KBM-7 (cell line): ENCODE results near the gene SEM1.
"Not testable (repeated sequence)": the region's sequence is repeated elsewhere in the genome, so short reads cannot be mapped to it uniquely, and the experiment has no call there.

Source experiments
- DNase-seq: peaks from one replicate; pipeline ENCODE4 v3.0.0-alpha.2; 2015
- in situ Hi-C: fragments of 300-500 bp; cut with MboI; formaldehyde crosslinking; loops from 2 replicates; pipeline ENCODE4 v1.14.3; 2020; ENCODE audit warnings: low sequenced_read_pairs, low pct_unique_long_range_greater_than_20kb, mixed read lengths

Gene SEM1

GRCh38 chr7:96669812-96670211, 39.8 kb downstream of the SEM1 start:
- in situ Hi-C loops: no loop called here
- no peak for DNase-seq

- in situ Hi-C loops: no loop called here
Measured at GRCh38 chr7:96667026-96667425, 42.6 kb downstream of the SEM1 start.

GRCh38 chr7:96665689-96666088, 44.0 kb downstream of the SEM1 start:
- in situ Hi-C loops: no loop called here
- no peak for DNase-seq

More at GRCh38 chr7:96667026-96667425, 42.6 kb downstream of the SEM1 start:
- no peak for DNase-seq

GRCh38 chr7:96664793-96665192, 44.9 kb downstream of the SEM1 start:
- no peak for DNase-seq
- in situ Hi-C loops: no loop called here

DNA sequence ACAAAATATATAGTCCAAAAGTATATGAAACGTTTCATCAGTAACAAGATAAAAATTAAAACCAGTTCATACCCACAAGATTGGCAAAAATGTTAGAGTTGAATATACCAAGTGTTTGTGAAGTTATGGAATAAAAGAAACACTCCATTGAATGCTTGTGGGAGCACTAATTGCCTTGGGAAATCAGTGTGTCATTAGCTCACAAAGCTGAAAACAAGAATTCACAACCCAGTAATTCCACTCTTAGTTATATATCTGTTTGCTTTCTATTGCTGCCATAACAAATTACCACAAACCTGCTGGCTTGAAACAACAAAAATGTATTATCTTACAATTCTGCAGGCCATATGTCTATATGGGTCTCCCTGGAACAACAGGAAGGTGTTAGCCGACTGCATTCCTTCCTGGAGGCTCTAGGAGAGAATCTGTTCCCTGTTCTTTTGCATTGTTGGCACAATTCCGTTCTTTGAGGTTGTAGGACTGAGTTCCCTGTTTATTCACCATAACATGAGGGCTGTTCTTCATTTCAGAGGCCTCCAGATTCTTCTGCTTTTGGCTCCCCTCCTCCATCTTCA, 45.7 kb downstream of the SEM1 start:
- no peak for DNase-seq
- in situ Hi-C loops: no loop called here

GRCh38 chr7:96663457-96663856, 46.2 kb downstream of the SEM1 start:
- DNase-seq: no peak
- in situ Hi-C loops: no loop called here

DNA sequence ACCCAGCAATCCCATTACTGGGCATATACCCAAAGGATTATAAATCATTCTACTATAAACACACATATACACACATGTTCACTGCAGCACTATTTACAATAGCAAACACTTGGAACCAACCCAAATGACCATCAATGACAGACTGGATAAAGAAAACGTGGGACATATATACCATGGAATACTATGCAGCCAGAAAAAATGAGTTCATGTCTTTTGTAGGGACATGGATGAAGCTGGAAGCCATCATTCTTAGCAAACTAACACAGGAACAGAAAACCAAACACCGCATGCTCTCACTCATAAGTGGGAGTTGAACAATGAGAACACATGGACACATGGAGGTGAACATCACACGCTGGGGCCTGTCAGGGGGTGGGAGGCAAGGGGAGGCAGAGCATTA, 47.5 kb downstream of the SEM1 start:
- in situ Hi-C loops, DNase-seq: not testable (repeated sequence)

DNA sequence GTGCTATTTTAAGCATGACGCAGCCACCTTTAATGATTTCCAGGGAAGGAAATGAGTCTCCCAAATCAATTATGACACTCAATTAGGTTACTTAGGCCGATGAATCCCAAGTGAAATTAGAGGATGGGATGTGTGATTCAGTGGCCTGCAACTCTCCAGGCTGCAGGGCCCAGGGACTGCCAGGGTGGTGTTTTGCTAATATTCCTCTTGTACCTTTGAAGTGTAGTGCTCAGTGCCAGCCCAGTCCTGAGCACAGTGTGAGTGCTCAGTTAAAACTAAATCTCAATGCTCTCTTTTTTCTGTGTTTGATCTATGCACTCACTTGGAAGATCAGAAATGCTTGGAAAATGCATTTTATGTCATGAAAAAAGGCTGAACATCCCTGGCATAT, 51.6 kb downstream of the SEM1 start:
- in situ Hi-C loops: no loop called here
- no peak for DNase-seq

DNA sequence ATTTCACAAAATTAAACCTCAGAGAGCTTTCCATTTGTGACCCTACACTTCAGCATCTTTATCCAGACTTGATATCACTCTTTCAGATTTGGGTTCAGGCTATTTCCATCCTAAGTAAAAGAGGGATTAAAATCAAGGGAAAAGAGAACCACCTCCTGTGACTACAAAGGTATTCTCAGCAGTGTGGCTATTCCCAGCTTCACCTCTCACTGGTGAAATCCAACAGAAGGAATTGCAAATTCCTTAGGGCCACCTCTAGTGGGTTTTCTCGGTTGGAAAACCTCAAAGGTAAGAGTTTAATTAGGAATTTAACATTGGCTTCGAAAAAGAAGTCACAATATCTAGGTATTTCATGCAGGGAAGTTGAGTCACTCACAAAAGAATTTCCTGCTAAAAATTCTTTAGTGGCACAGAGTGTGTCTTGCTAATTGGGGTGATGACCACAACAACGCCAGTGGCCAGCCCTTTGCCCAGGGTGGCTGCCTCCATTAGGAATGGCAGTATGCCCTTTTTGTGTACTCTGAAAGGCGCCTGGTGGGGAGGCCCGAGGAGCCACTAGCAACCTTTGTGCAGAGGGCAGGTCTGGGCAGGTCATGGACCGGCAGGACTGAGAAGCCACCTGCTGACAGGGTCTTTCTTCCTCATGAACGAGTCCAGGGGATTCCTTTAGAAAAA, 52.2 kb downstream of the SEM1 start:
- DNase-seq: no peak
- in situ Hi-C loops: no loop called here

DNA sequence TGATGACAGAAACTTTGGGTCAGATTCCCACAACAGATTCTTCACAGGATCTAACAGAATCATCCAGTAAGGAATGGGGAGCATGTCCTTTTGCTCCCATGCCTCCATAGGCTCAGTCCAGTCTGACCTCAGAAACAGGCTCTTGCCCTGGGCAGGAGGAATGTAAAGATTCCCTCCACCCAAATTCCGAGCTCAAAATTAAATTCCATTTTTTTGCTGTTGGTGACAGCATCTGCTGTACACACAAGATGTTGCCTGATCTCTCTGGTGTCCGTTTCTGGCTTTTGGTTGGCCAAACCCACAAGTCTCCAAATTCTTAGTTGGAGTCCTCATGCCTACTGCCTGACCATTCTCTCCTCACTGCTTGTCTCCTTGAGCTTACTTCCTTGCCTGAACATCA, 53.7 kb downstream of the SEM1 start:
- in situ Hi-C loops: no loop called here
- no peak for DNase-seq

GRCh38 chr7:96654630-96655188, 54.9 kb downstream of the SEM1 start:
- DNase-seq: no peak
- in situ Hi-C loops: no loop called here

DNA sequence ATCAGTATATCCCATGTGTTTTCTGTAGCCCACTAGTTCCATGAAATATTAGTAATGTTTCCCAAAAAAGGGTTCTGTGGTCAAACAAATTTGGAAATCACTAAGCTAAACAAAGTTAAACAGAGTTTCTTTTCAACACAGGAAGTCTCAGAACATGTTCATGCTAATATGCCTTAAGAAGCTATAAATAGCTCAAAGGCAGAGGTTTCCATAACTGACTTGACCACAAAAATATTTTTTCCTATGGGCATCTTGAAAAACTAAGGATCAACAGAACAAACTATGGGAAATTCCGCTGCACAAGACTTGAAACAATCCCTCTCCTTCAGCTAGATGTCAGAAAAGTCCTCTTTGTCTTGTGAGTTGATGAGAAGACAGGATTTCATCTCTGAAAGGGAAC, 59.7 kb downstream of the SEM1 start:
- no peak for DNase-seq
- in situ Hi-C loops: no loop called here

DNA sequence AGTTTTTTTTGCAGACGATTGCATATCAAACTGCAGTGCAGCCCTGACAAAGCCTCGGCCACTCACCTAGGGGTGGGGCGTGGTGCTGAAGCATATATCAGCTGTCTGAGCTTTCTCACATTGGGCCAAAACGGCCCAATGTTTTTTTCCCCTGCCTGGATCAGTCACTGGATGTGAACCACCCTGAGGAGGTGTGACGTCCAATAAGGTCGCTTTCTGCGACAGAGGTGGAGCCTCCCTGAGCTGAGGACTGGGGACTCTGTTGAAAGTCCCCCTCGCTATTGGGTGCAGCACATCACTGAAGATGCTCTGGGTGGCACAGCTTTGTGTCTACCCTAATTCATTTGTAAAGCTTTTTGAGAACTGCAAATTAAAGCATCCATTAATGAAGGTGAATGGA, 60.9 kb downstream of the SEM1 start:
- in situ Hi-C loops: no loop called here
- no peak for DNase-seq

GRCh38 chr7:96647733-96648132, 61.9 kb downstream of the SEM1 start:
- in situ Hi-C loops: no loop called here

DNA sequence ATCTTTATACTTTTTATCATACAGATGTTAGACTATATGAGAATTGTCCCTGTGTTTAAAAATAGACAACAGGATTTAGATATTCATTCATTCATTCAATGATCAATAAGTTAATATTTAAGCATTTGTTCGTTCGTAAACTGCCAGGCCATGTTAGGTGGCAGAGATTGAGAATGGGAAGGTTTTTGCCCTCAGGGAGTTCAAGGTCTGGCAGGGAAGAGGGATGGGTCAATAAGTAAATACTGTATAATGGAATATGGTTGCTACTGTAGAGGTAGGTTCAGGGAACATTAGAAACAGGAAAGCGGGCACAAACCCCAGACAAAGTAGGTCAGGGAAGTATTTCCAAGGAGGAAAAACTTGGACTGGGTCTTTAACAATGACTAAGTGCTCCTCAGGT, 64.6 kb downstream of the SEM1 start:
- no peak for DNase-seq
- in situ Hi-C loops: no loop called here

More at GRCh38 chr7:96647733-96648132, 61.9 kb downstream of the SEM1 start:
- no peak for DNase-seq

GRCh38 chr7:96643436-96643835, 66.2 kb downstream of the SEM1 start:
- DNase-seq, in situ Hi-C loops: not testable (repeated sequence)

- in situ Hi-C loops: no loop called here
- no peak for DNase-seq
Measured at GRCh38 chr7:96640054-96640453, 69.6 kb downstream of the SEM1 start.
